ENCODE results near the gene ERCC5.

Gene ERCC5

GRCh38 chr13:102868366-102868936, 22.6 kb downstream of the ERCC5 start:
- no peak for DNase-seq
- H3K27ac ChIP-seq, result no peak overlapping the region
- no peaks in the 10 kb centered on the region for H3K9me3 ChIP-seq
- TF ChIP-seq CTCF (IDR thresholded peaks at IDR 0.05), result no peak
- intact Hi-C loops (cut with DNase I; ENCODE audit: low total_unique reads), result no loop called here
- H3K4me3 ChIP-seq, result no peak overlapping the region
- H3K36me3 ChIP-seq, result peaks cover 62 to 72% (median 68%) of the 10 kb centered on the region in 3 donors
- H3K4me1 ChIP-seq, result peaks cover 0 to 10% (median 2%) of the 10 kb centered on the region in 4 donors
- H3K27me3 ChIP-seq, result no peaks in the 10 kb centered on the region

- H3K4me1 ChIP-seq, result peaks cover 0 to 10% (median 0%) of the 10 kb centered on the region in 4 donors
- H3K36me3 ChIP-seq, result peaks cover 68 to 69% (median 69%) of the 10 kb centered on the region in 3 donors
- no peaks in the 10 kb centered on the region for H3K9me3 ChIP-seq
- no peak for TF ChIP-seq CTCF (IDR thresholded peaks at IDR 0.05)
- H3K27ac ChIP-seq, result no peak overlapping the region
- intact Hi-C loops (cut with DNase I; ENCODE audit: low total_unique reads), result no loop called here
- H3K4me3 ChIP-seq, result no peak overlapping the region
- H3K27me3 ChIP-seq, result no peaks in the 10 kb centered on the region
- no peak for DNase-seq
Observed at GRCh38 chr13:102869948-102870676, 24.3 kb downstream of the ERCC5 start.

DNA sequence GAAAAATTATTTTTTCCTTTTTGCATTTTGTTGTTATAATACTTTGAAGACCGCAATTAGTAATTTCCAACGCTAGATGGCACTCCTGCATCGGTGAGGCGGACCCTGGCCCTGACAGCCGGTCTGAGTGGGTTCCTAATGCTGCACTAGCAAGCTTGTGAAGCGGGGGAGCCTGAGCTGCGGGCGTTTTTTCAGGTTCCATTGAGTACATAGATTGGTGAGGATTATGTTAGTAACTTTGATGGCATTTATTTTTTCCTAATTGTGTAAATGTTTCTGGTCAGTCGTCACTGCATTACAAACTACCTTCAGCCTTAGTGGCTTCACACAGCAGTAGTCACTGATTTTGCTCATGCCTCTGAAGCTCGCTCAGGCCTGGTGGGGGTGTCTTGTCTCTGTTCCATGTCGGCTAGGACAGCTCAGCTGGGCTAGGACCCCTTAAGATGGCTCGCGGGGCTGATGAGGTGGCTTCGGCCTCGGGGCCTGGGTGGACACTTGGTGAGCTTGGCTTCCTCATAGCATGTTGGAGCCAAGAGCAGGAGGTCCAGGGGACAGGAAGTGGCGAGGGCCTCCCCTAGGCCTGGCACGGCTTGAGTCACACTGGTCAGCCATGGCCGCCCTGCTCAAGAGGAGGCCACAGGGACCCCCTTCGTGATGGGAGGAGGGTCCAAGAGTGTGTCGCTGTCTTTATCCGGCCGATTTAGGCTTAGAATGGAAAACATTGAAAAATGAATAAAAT, 25.0 kb downstream of the ERCC5 start:
- H3K27me3 ChIP-seq, result no peaks in the 10 kb centered on the region
- DNase-seq, result no peak
- intact Hi-C loops (cut with DNase I; ENCODE audit: low total_unique reads), result no loop called here
- H3K9me3 ChIP-seq, result no peaks in the 10 kb centered on the region
- H3K4me1 ChIP-seq, result peaks cover 0 to 10% (median 0%) of the 10 kb centered on the region in 4 donors
- no peak overlapping the region for H3K4me3 ChIP-seq
- H3K27ac ChIP-seq, result no peak overlapping the region
- peak; percentile 38 to 63 for TF ChIP-seq CTCF (IDR thresholded peaks at IDR 0.05)
- peaks cover 68 to 69% (median 69%) of the 10 kb centered on the region in 3 donors for H3K36me3 ChIP-seq

- H3K4me1 ChIP-seq, result peaks cover 0 to 10% (median 0%) of the 10 kb centered on the region in 4 donors
- intact Hi-C loops (cut with DNase I; ENCODE audit: low total_unique reads), result no loop called here
- H3K27ac ChIP-seq, result no peak overlapping the region
- no peaks in the 10 kb centered on the region for H3K27me3 ChIP-seq
- H3K36me3 ChIP-seq, result peaks cover 64 to 69% (median 69%) of the 10 kb centered on the region in 3 donors
- TF ChIP-seq CTCF (IDR thresholded peaks at IDR 0.05), result no peak
- DNase-seq, result no peak
- H3K4me3 ChIP-seq, result no peak overlapping the region
- no peaks in the 10 kb centered on the region for H3K9me3 ChIP-seq
Observed at GRCh38 chr13:102872131-102872530, 26.3 kb downstream of the ERCC5 start.

DNA sequence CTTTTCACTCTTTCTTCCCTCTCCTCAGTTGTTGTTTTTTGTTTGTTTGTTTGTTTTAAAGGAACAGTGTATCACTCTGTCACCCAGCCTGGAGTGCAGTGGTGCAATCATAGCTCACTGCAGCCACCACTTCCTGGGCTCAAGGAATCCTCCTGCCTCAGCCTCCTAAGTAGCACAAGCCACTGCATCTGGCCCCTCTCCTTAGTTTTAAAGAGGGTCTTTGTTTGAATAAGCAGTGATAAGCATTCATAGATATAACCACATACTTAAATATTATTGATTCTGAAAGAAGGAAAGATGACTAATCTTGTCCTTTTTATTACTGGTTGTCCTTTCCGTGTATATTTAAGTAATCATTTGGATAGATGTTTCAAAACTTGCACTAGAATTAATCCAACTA, 26.7 kb downstream of the ERCC5 start:
- intact Hi-C loops (cut with DNase I; ENCODE audit: low total_unique reads), result no loop called here
- peaks cover 0 to 10% (median 0%) of the 10 kb centered on the region in 4 donors for H3K4me1 ChIP-seq
- H3K36me3 ChIP-seq, result peaks cover 60 to 69% (median 68%) of the 10 kb centered on the region in 3 donors

More for the DNA sequence above, 26.7 kb downstream of the ERCC5 start:
- DNase-seq, result no peak
- H3K27me3 ChIP-seq, result no peaks in the 10 kb centered on the region
- TF ChIP-seq CTCF (IDR thresholded peaks at IDR 0.05), result no peak
- no peak overlapping the region for H3K27ac ChIP-seq
- H3K4me3 ChIP-seq, result no peak overlapping the region
- H3K9me3 ChIP-seq, result no peaks in the 10 kb centered on the region
